NCI-H82 (cell line): ENCODE measurements around the gene KCNH6.

Source experiments
- DNase-seq: peaks from one replicate; lab custom pipeline; 2025; lab: John Stamatoyannopoulos, UW

Gene KCNH6

DNA sequence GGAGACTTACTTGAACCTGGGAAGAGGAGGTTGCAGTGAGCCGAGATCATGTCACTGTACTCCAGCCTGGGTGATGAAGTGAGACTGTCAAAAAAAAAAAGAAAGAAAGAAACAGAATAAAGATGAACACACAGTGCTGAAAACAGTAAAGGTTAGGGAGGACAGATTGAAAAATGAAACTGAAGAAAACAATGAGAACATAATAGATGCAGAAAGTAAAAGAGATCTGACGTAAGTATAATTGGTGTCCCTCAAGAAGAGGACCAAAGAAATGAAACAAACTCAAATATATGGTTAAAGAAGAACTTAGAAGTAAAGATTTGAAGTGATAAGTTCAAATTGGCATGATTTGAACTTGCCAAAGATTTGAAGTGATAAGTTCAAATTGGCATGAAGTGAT, 34.3 kb downstream of the KCNH6 start:
- DNase-seq, result no peak

DNA sequence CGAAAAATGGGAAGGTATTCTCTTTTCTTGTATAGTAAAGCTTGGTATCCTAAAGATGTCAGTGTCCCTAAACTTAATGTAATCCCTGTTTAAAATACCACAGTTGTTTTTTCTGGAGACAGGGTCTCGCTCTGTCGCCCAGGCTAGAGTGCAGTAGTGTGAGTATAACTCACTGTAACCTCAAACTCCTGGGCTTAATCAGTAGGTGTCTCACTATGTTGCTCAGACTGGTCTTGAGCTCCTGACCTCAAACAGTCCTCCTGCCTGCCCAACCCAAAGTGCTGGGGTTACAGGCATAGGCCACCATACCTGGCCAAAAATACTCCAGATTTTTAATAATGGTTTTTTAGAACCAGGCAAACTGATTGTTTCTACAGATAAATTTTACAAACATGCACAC, 35.3 kb downstream of the KCNH6 start:
- DNase-seq, result no peak

DNA sequence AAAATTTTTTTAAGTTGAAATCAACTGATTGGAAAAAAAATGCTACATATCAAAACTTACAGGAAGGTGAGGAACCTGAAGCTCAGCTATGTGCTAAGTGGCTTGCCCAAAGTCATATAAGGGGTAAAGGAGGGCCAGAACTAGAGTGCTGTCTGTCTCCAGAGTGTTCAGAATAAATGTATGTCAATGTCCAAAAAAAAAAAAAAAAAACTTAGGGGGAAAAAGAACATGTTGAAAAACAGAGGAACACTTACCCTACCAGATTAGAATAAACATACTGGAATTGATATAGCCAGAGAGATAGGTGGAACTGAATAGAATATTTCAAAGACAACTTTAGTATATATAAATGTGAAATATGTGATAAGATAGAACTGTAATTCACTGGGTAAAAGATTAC, 38.7 kb downstream of the KCNH6 start:
- no peak for DNase-seq

DNA sequence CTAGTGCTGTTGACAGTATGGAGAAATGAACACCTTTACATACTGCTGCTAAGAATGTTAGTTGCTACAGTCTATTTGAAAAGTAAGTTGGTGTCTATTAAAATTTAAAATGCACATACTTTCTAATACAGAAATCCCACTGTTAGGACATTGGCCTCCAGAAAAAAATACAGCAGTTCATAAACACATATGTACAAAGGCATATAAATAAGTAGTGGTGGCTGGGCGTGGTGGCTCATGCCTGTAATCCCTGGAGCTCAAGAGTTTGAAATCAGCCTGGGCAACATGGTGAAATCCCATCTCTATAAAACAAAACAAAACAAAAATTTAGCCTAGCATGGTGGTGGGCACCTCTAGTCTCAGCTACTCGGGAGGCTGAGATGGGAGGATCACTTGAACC, 40.2 kb downstream of the KCNH6 start:
- no peak for DNase-seq

DNA sequence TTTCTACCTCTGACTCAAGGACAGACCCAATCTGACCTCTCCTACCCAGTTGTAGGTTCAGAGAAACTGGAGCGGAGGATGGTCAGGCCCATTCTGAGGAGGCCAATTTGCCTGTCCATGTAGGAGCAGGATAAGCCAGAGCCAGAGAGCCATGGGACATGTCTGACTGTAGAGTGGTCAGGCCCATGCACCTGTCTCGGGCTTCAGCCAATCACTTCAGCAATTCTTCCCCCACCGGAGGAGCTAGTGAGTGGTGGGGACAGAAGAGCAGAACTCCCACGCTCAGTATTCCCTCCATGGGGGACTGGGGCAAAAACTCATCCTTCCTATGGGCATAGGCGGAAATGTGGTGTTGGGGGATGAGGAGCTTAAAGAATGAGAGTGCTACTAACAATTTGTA, 41.4 kb downstream of the KCNH6 start:
- DNase-seq, result no peak

DNA sequence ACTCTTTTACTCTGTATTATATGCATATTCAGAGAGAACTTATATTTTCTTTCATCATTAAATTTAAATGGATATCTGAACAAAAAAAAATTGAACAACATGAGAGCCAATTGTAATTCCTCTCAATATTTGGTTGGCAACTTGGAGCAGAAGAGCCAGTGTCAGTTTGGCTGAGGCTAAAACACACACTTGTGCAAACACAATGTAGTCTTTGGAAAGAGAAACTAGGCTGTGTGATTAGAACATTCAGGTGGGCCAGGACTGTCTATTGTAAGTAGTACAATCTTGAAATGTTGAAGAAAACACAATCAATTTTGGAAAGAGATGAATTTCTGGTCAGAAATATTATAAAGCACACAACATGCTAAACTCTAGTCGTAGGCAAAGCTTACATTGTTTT, 44.1 kb downstream of the KCNH6 start:
- no peak for DNase-seq

DNA sequence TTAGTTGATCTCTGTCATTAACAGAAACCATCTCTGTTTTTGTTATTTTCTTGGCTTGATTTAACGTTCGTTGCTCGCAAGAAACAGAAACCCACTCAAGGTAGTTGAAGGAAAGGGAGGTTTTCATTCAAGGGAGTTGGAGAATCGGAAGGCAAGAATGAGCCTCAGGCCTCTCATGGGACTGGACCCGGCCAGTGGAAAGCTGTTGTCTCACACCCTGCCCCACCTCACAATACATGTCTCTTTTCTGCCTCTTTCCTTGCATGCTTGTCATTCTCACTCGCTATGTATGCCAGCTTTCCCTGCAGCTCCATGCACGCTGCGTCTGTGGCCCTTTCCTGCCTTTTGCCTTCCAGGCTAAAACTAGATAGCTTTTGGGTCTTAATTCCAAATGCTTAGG, 45.4 kb downstream of the KCNH6 start:
- DNase-seq, result no peak

DNA sequence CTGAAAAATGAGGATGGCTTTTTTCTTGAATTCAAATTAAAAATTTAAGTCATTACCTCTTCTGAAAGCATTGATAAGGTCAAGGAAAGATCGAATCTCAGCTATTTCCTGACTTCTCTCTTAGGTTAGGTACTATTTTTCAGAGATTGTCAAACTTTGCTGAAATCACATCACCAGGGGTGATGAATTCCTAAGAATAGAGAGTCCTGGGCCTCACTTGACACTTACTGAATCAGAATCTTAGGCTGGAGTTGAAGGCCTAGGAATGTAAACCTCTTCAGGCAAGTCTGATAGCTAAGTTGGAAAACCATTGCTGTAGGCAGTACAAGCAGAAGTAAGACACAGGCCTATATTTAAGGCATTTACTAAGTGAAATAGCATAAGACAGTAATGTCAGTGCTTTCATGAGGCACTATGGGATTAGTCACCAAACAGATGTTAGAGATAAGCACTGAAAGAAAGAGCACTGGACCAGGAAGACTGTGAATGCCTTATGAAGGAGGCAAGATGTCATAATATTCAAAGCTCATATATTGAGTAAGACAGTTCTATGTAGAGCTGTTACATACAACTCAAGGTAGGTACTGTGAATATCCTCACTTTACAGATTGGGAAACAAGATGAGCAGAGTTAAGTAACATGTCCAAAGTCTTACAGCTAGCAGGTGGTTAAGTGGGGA, 48.6 kb downstream of the KCNH6 start:
- peak; percentile 29 for DNase-seq

DNA sequence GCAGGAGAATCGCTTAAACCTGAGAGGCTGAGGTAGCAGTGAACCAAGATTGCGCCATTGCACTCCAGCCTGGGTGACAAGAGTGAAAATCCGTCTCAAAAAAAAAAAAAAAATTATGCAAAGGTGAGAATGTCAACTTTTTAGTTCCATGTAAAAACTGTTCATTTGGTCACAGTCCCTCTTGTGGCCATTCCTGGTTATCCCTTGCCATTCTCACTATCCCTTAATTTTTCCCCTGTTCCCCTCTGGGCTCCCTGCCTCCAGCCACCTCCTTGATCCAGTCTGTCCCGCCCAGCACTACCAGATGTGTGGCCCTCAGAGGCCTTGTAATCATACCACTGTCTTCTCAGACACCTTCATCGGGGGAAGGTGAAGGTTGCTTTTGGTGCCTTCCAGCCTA, 50.5 kb downstream of the KCNH6 start:
- DNase-seq, result no peak

DNA sequence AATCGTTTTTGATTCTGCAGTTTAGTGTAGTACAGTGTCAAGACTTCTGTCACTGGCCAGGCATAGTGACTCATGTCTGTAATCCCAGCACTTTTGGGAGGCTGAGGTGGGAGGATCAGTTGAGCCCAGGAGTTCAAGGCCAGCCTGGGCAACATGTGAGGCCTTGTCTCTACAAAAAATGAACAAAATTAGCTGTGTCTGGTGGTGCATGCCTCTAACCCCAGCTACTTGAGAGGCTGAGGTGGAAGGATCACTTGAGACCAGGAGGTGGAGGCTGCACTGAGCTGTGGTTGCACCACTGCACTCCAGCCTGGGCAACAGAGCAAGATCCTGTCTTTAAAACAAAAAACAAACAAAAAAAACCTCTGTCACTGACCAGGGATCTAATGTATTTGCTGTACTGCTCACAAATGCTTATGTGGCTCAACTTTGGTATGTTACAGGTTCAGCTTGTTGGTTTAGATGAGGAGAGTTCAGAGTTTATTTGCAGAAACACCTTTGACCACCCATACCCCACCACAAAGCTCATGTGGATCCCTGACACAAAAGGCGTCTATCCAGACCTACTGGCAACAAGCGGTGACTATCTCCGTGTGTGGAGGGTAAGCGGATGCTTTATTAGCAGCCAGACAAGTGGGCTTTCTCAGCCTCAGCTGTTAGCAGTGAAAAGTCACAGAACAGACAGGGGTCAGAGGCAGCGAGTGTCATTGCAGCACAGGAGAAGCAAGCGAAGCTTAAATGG, 55.0 kb downstream of the KCNH6 start:
- DNase-seq, result no peak

DNA sequence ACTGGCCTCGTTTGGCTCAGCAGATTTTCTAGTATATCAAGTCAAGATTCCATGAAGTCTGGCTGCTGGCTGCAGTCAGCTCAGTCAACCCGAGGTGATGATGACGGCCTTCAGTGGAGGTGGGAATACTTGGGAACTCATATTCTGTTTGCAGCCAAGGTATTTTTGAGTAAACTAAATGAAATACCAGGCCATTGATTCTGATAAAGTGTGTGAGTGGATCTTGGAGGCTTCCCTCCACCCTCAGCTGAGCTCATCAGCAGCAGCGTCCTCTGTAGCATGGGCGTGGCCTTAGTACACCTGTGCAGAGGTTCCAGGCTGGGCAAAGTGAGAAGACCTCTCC, 55.6 kb downstream of the KCNH6 start:
- no peak for DNase-seq

DNA sequence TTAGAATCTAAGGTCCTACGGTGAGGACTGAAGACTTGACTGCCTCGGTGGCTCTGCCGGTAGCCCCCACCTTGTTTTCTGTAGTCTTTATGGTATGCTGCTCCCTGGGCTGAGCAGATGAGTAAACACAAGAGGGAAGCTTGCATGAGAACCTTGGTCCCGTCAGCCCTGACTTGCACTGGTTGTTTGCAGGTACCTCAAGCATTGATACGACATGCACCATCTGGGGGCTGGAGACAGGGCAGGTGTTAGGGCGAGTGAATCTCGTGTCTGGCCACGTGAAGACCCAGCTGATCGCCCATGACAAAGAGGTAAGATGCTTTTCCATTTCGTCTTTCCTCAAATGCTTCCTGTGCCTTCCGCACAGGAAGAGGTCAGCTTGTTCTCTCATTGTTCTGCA, 56.5 kb downstream of the KCNH6 start:
- DNase-seq, result no peak

DNA sequence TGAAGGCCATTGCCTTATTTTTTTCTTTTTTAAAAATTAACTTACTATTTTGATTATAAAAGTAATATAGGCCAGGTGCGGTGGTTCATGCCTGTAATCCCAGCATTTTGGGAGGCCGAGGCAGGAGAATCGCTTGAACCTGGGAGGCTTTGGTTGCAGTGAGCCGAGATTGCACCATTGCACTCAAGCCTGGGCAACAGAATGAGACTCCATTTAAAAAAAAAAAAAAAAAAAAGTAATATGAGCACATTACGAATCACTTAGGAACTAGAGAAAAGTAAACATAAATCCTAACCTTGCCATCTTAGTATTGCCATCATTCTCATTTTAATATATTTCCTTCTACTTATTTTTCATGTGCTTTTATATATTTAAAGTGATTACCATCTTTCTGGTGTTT, 64.6 kb downstream of the KCNH6 start:
- DNase-seq, result no peak

DNA sequence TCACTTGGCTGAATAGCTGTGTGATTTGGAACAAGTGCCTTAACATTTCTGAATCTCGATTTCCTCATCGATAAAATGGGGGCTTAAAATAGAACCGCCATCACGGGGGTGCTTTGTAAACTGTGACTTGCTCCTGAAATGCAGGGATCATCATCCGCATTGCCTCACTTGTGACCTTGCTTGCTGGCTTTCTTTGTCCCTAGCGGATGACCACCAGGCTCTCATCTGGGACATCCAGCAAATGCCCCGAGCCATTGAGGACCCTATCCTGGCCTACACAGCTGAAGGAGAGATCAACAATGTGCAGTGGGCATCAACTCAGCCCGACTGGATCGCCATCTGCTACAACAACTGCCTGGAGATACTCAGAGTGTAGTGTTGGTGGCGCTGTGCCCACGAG, 65.6 kb downstream of the KCNH6 start:
- DNase-seq, result no peak

DNA sequence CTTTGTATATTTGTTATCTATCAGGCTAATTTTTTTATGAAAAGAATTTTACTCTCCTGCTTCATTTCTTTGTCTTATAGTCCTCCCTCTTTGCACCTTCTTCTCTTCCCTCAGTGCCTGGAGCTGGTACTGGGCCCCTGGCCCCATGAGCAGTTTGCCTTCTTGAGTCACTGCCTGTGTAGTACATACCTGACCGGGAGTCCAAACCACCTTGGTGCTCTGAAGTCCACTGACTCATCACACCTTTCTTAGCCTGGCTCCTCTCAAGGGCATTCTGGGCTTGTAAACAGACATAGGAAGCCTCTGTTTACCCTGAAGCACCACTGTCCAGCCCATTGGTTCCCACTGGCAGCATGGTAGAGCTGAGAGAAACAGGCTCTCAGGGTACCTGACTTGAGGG, 66.5 kb downstream of the KCNH6 start:
- no peak for DNase-seq

DNA sequence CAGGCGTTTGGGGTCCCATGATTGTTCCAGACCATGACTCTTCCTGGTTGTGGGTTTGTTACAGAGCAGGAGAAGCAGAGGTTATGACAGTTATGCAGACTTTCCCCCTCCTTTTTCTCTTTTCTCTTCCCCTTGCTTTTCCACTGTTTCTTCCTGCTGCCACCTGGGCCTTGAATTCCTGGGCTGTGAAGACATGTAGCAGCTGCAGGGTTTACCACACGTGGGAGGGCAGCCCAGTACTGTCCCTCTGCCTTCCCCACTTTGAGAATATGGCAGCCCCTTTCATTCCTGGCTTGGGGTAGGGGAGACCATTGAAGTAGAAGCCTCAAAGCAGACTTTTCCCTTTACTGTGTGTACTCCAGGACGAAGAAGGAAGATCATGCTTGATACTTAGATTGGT, 69.6 kb downstream of the KCNH6 start:
- no peak for DNase-seq

DNA sequence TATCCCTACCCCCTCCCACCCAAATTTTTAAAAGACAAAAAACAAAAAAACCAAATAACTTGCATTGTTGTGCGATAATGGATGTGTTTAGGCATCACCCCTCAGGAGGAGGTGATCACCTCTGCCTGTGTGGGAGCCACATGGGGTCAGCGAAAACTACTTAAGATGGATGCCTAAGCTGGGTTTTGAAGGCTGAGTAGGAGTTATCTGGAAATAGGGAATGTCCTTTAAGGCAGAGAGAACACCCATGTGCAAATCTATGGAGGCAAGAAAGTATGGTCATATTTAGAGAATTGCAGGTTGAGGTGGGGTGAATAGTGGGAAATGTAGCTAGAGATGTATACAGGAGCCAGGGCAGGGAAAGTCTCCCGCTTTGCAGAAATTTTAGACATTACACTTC, 72.0 kb downstream of the KCNH6 start:
- DNase-seq, result no peak
